NCI-H524 treated with DMSO at 0.1 percent for 48 hours (cell line): ENCODE measurements around the gene KIAA1671.

Source experiments
- DNase-seq: peaks from one replicate; lab custom pipeline; 2025; lab: John Stamatoyannopoulos, UW

The KIAA1671 gene

DNA sequence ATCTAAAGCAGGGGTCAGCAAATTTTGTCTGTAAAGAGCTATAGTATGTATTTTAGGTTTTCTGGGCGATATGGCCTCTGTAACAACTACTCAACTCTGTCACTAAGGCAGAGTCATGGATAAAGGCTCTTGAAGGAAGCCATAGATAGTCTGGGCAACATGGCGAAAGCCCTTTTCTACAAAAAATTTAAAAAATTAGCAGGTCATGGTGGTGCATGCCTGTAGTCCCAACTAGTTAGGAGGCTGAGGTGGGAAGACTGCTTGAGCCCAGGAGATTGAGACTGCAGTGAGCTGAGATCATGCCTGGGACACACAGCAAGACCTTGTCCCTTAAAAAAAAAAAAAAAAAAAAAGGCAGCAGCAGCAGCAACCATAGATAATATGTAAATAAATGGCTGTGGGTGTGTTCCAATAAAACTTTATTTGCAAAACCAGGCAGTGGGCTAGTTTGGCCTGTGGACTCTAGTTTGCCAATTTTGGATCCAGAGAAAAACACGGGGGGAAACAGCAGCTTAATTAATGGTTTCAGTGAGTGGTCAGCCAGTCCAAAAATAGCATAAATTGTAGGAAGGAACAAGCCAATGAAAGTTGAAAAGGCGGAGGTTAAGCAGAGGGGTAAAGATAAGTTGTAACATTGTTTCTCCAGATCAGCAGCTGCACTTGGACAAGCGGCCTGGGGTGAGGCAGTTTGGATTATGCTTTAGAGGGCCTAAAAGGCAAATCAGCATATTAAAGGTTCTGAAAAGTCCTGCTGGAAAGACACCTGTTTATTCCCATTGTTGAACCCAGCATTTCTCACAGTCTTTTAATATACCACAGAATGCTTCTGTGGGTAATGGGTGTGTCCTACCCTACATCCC lies 62.6 kb downstream of the KIAA1671 start:
- no peak for DNase-seq

DNA sequence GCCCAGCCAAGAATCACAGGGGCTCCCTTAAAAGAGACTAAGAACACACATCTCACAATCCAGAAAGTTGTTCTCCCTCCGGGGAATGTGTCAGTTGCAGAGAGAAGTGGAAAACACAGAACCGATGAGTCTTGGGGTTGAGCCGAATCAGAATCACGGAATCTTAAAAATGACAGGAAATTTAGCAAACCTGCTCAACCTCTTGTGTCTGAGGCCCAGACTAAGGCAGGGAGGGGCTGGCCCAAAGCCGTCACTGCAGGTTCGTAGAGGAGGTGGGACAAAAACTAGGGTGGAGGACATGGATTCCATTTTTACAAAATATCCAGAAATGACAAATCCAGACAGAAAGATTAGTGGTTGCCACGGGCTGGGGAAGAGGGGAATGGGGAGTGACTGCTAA lies 63.8 kb downstream of the KIAA1671 start:
- DNase-seq = no peak

DNA sequence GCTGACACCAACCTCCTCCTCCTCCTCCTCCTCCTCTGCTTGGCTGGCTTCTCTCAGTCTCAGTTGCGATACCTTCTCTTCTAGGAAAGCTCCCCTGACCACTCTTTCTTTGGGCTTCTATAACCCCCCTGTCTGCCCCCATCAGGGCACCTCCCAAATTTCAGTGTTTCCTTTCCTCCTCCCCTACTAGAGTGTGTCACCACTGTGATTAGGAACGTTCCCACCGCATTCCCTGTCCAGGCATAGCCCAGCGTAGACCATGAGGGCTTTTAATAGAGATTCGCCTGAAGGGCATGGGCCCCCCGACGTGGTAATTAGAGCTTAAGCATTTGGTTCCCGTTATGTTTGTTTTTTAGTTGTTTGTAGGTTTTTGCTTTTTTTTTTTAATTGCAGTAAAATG lies 65.5 kb downstream of the KIAA1671 start:
- no peak for DNase-seq

- no peak for DNase-seq
Measured at GRCh38 chr22:25019427-25020184, 67.1 kb downstream of the KIAA1671 start.

DNA sequence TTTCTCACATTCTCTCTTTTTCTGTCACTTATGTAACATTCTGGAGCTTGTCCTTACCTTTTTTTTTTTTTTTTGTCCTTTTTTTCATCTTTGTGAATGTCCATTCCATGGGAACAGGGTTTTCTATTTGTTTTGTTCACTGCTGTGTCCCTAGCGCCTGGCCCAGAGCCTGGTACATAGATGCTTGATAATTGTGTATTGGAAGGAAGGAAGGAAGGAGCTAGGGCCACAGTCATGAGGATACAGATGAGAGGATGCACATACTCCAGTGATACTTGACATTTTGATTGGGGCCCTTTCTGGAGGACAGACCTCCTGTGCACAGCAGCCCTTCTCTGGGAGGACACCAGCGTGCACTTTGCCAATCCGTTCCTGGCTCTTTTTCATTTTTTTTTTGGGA lies 68.9 kb downstream of the KIAA1671 start:
- DNase-seq = no peak

DNA sequence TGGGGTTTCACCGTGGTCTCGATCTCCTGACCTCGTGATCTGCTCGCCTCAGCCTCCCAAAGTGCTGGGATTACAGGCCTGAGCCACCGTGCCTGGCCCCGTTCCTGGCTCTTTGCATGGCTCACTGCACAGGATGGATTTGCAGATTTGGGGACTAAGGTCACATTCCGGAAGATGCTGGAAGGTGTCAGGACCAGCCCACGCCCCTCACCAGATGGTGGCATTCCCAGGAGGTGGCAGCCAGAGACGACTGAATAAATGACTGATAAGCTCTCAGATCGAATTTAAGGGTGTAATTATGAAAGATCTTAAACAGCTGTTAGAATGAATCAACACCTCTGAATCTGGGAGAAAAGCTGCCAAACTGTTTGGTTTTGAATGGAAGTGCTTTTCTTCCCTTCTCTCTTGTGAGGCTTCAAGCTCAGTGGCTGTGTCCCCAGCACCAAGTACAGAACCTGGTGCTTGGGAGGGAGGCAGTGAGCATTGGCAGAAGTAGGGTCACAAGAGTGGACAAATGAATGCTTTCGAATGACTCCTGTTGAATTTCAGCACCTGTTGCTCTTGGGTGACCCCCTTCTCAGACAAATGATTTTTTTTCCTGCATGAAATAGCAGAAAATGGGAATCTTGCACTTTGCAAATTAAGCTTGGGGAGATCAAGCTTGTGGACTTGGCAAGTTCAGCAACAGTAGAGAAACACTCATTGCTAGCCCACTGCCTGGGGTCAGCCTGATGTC lies 69.6 kb downstream of the KIAA1671 start:
- peak; percentile 92 for DNase-seq

- DNase-seq = peak; percentile 22
Measured at GRCh38 chr22:25023879-25024278, 71.4 kb downstream of the KIAA1671 start.

GRCh38 chr22:25024895-25025294 lies 72.4 kb downstream of the KIAA1671 start:
- DNase-seq = no peak

- no peak for DNase-seq
Measured at GRCh38 chr22:25025491-25026400, 73.2 kb downstream of the KIAA1671 start.

DNA sequence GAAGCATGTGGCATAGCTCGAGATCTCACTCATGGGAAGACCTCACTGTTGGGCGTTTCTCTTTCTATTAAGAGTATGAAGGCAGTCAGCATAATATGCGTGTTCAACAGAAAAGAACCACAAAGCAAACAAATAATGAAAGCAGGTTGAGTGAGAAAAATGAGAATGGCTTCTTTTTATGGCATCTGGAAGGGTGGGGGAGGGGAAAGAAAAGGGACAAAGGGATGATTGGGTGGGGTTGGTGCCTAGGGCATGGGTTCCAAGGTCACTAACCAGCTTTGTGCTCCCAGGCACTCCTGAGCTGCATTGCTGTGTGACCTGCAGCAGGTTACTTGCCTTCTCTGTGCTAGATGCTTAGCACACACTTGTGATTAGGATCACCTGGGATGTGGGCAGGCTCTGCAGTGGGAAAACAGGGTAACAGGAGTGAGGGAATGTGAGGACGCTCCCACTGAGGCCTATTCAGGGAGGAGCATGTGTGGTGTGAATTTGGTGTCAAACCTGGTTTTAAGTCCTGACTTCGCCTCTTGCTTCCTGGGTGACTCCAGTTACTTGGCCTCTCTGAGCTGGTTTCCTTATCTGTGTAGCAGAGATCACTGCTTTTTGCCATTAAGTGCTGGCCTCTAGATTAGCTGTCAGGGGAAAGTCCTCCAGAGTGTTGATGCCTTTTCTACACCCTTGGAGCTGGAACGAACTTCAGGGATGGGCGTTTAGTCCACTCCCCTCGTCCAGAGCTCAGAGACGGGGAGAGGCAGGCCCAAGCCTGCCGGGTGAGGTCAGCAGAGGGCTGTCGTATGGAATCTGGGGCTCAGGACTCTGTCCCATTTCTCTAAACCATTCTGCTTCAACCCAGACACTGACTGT lies 74.8 kb downstream of the KIAA1671 start:
- DNase-seq = no peak

DNA sequence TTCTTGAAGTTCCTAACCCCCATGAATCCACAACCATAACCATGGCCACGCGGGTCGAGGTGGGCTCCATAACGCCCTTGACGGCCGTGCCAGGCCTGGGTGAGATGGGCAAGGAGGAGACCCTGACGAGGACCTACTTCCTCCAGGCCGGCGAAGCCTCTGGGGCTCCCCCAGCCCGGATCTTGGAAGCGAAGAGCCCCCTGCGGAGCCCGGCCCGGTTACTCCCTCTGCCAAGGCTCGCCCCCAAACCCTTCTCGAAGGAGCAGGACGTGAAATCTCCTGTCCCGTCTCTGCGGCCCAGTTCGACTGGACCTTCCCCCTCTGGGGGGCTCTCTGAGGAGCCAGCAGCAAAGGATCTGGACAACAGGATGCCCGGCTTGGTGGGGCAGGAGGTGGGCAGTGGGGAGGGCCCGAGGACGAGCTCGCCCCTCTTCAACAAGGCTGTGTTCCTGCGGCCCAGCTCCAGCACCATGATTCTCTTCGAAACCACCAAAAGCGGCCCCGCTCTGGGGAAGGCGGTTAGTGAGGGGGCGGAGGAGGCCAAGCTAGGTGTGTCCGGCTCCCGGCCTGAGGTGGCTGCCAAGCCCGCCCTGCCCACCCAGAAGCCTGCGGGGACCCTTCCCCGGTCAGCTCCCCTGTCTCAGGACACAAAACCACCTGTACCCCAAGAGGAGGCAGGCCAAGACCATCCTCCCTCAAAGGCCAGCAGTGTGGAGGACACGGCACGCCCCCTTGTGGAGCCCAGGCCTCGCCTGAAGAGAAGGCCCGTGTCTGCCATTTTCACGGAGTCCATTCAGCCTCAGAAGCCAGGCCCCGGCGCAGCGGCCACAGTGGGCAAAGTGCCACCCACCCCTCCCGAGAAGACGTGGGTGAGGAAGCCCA lies 75.7 kb downstream of the KIAA1671 start:
- DNase-seq = no peak

GRCh38 chr22:25028841-25029141 lies 76.3 kb downstream of the KIAA1671 start:
- no peak for DNase-seq

DNA sequence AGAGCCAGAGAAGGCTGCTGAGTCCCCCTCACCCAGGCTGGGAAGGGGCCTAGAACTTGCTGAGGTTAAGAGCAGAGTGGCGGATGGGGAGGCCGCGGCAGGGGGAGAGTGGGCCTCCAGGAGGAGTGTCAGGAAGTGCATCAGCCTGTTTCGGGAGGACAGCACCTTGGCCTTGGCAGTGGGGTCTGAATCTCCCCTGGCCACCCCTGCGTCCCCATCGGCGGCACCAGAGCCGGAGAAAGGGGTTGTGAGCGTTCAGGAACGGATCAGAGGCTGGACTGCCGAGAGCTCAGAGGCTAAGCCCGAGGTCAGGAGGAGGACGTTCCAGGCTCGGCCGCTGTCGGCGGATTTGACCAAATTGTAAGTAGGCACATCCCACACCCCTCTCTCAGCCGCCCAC lies 76.7 kb downstream of the KIAA1671 start:
- DNase-seq = no peak

DNA sequence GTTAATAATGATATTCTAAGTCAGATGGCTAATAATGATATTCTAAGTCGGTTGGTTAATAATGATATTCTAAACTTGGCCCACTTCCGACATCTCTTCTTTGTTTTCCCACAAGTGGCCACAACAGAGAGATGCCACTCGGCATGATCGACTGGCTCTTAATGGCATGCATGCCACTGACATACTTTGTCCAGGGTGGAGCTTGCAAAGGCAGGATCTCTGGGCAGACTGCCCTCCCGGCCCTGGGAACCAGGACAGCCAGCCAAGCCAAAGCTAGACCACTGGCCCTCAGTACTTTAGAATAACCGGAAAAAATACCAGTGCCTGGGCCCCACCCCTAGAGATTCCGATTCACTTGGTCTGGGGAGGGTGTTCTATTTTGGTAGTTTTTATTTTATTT lies 78.1 kb downstream of the KIAA1671 start:
- no peak for DNase-seq

DNA sequence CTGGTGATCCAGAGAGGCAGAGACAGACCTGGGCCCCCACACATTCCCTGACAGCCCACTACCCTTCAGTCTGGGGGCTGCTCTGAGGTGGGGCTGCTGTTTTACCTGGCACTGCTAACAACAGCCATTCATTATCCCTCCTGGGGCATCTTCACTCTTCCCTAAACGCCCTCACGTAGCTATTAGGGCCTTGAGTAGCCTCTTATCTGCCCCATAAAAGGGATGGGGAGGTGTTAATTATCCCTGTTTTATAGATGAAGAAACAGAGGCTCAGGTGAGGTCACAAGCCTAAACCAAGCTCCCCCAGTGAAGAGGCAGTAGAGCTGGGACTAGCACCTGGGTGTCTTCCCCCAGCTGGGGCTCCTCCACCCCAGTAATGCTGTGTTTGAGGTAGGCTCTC lies 79.5 kb downstream of the KIAA1671 start:
- DNase-seq = no peak

DNA sequence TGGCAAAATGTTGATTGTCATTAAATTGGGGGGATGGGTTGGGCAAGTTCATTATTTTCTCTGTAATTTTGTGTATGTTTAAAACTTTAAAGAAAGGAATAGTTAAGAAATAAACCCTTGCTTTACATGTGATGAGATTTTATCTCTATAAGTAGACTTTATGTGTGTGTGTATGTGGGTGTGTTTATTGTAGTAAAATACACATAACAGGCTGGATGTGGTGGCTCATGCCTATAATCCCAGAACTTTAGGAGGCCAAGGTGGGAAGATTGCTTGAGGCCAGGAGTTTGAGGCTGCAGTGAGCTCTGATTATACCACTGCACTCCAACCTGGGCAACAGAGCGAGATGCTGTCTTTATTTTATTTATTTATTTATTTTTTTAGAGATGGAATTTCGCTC lies 83.2 kb downstream of the KIAA1671 start:
- DNase-seq = no peak

DNA sequence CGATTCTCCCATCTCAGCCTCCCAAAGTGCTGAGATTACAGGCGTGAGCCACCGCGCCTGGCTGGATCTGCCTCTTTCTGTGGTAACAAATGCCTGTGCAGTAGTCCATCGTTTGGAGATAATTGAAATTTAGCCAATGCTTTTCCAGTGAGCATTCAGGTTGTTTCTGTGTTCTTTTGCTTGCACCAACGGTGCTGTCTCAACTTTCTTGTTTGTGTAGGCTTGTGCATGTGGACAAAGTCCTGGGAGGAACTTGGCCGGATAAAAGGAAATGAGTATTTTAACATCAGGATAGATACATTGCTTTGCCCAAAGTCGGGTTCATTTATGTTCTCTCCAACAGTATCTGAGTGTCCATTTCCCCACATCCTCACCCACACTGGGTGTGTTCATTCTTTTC lies 85.7 kb downstream of the KIAA1671 start:
- DNase-seq = no peak

DNA sequence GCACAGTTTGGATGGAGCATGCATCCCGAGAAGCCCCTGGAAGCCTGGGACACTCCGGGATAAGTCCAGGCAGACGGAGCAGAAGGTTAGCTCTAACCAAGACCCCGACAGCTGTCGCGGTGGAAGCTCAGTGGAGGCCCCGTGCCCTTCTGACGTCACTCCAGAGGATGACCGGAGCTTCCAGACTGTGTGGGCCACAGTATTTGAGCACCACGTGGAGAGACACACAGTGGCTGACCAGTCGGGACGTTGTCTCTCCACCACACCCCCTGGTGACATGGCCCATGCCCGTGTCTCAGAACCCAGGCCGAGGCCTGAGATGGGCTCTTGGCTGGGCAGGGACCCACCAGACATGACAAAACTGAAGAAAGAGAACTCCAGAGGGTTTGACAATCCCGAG lies 86.3 kb downstream of the KIAA1671 start:
- DNase-seq = no peak

DNA sequence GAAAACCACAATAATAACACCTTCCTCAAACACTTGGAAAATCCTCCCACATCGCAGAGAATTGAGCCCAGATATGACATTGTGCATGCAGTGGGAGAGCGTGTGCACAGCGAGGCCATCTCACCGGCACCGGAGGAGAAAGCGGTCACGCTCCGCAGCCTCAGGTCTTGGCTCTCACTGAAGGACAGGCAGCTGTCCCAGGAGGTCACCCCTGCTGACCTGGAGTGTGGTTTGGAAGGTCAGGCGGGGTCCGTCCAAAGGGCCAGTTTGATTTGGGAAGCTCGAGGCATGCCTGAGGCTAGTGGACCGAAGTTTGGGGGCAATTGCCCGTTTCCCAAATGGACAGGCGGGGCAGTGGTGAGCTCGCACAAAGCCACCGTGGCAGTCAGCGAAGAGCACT lies 86.7 kb downstream of the KIAA1671 start:
- DNase-seq = no peak

DNA sequence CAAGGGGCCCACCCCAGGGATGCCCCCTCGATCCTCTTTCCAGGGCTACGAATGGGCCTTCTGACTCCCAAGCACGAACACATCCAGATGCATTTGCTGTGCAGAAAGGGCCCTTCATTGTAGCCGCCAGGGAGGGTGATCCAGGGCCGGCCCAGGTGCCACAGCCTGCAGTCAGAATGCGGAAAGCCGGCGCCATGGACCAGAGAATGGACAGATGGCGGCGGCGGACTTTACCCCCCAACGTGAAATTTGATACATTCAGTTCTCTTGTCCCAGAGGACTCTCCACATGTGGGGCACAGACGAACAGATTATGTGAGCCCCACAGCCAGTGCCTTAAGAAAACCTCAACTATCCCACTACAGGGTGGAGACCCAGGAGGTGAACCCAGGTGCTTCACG lies 87.2 kb downstream of the KIAA1671 start:
- peak; percentile 90 for DNase-seq
